CD14-positive monocyte (primary cell): ENCODE data around the gene PHLDB2. TPM values are rescaled to one million over a fixed set of nuclear protein-coding genes. Genes with fewer than 3 reads are reported as not detected.

ENCODE experiments used
- DNase-seq, 3 donors: peaks; one replicate each; pipeline ENCODE4 v3.0.0-alpha.2; 2011 to 2022
- H2AFZ ChIP-seq: 2 replicates; pipeline ENCODE4 v1.6.0; 2012; ENCODE audit warnings: mild to moderate bottlenecking, low read depth, low read length, inconsistent platforms; ENCODE audit not compliant: insufficient read depth, poor library complexity, severe bottlenecking
- H3K27ac ChIP-seq, 2 donors: 1 replicate in 1 of 2; 2 replicates in 1 of 2; pipeline ENCODE4 v1.5.1; 2012 to 2013; ENCODE audit warnings: low read length in 2 of 2, control low read depth in 1 of 2, inconsistent platforms in 1 of 2, low read depth in 1 of 2, mild to moderate bottlenecking in 1 of 2
- H3K27me3 ChIP-seq, 2 donors: one replicate each; pipeline versions ENCODE4 v1.6.0 to v1.6.1; 2011 to 2013; ENCODE audit warnings: low read length in 2 of 2; ENCODE audit not compliant: control insufficient read depth in 2 of 2, insufficient read depth in 2 of 2
- H3K36me3 ChIP-seq, 2 donors: replicated peaks in 1 of 2; 1 replicate in 1 of 2; 2 replicates in 1 of 2; pipeline versions ENCODE4 v1.5.1 to v1.6.1; 2012 to 2013; ENCODE audit warnings: low read length in 2 of 2, control low read depth in 1 of 2, inconsistent platforms in 1 of 2, mild to moderate bottlenecking in 1 of 2; ENCODE audit not compliant: insufficient read depth in 2 of 2, control insufficient read depth in 1 of 2
- H3K4me1 ChIP-seq, 2 donors: 1 replicate in 1 of 2; 2 replicates in 1 of 2; pipeline versions ENCODE4 v1.5.1 to v1.6.1; 2012 to 2013; ENCODE audit warnings: low read length in 2 of 2, control low read depth in 1 of 2, inconsistent platforms in 1 of 2, mild to moderate bottlenecking in 1 of 2, moderate library complexity in 1 of 2; ENCODE audit not compliant: insufficient read depth in 2 of 2, control insufficient read depth in 1 of 2
- H3K4me2 ChIP-seq: replicated peaks from 2 replicates; pipeline ENCODE3; 2012; ENCODE audit warnings: low read length, moderate library complexity, mild to moderate bottlenecking; ENCODE audit not compliant: poor library complexity, severe bottlenecking; ENCODE audit errors: extremely low read depth
- H3K4me3 ChIP-seq, 3 experiments: fragments of 200-600 bp in 1 of 3; sonication (generic) in 1 of 3; replicated peaks in 1 of 3; 1 replicate in 2 of 3; 2 replicates in 1 of 3; pipeline ENCODE4 v1.5.1; 2011 to 2013; ENCODE audit warnings: low read length in 3 of 3, mild to moderate bottlenecking in 3 of 3, control low read depth in 2 of 3, low read depth in 2 of 3, inconsistent platforms in 1 of 3, moderate library complexity in 1 of 3
- H3K79me2 ChIP-seq: 2 replicates; pipeline ENCODE4 v1.6.0; 2012; ENCODE audit warnings: mild to moderate bottlenecking, control low read depth, inconsistent platforms, low read length, moderate library complexity; ENCODE audit not compliant: insufficient read depth
- H3K9ac ChIP-seq: 2 replicates; pipeline ENCODE4 v1.6.0; 2017; ENCODE audit warnings: low read length, mild to moderate bottlenecking; ENCODE audit not compliant: insufficient read depth, poor library complexity, severe bottlenecking
- H3K9me3 ChIP-seq, 2 donors: replicated peaks in 1 of 2; 1 replicate in 1 of 2; 2 replicates in 1 of 2; pipeline versions ENCODE4 v1.5.1 to v1.6.1; 2012 to 2013; ENCODE audit warnings: low read length in 2 of 2, control low read depth in 1 of 2; ENCODE audit not compliant: control insufficient read depth in 1 of 2, insufficient read depth in 1 of 2
- H4K20me1 ChIP-seq: 2 replicates; pipeline ENCODE4 v1.6.0; 2012; ENCODE audit warnings: mild to moderate bottlenecking, low read length, control low read depth, moderate library complexity; ENCODE audit not compliant: insufficient read depth
- H3K27ac Mint-ChIP-seq, 7 donors: one replicate each; pipeline ENCODE4 v1.8.0; 2020; ENCODE audit warnings: mild to moderate bottlenecking in 7 of 7, mixed read lengths in 7 of 7, moderate library complexity in 6 of 7, inconsistent platforms in 2 of 7
- H3K27me3 Mint-ChIP-seq, 3 donors: one replicate each; pipeline ENCODE4 v1.8.0; 2021 to 2022; ENCODE audit warnings: low read depth in 3 of 3, mild to moderate bottlenecking in 3 of 3, mixed read lengths in 3 of 3, moderate library complexity in 3 of 3, inconsistent platforms in 1 of 3
- H3K36me3 Mint-ChIP-seq, 2 donors: one replicate each; pipeline ENCODE4 v1.8.0; 2020; ENCODE audit warnings: mixed read lengths in 2 of 2, inconsistent platforms in 1 of 2, mild to moderate bottlenecking in 1 of 2
- H3K4me1 Mint-ChIP-seq: one replicate; pipeline ENCODE4 v1.8.0; 2020; ENCODE audit warnings: mild to moderate bottlenecking, mixed read lengths
- H3K4me3 Mint-ChIP-seq, 2 donors: one replicate each; pipeline ENCODE4 v1.8.0; 2020; ENCODE audit warnings: mild to moderate bottlenecking in 2 of 2, mixed read lengths in 2 of 2, moderate library complexity in 1 of 2
- H3K9me3 Mint-ChIP-seq, 7 donors: one replicate each; pipeline ENCODE4 v1.8.0; 2020 to 2022; ENCODE audit warnings: mixed read lengths in 7 of 7, mild to moderate bottlenecking in 6 of 7, moderate library complexity in 6 of 7, inconsistent platforms in 2 of 7
- WGBS: methylation state at CpG from one replicate; pipeline ENCODE4 v1.1.5; 2013; ENCODE audit warnings: missing lambda C conversion rate; ENCODE audit not compliant: insufficient coverage; 5-methylcytosine and 5-hydroxymethylcytosine counted together
- intact Hi-C, 2 donors: fragments of 100-400 bp; cut with micrococcal nuclease; formaldehyde crosslinking; loops; one replicate each; pipeline versions ENCODE4 v1.15.0 to v1.15.1; 2023
- polyA plus RNA-seq, 3 donors: library from polyadenylated mRNA; depleted of rRNA in 1 of 3; unstranded in 2 of 3; stranded (reverse) in 1 of 3; fragments of 300-500 nt in 2 of 3; fragments of >200 nt in 1 of 3; fragmentation: Illumina TruSeq in 2 of 3; gene quantifications; 1 replicate in 2 of 3; 2 replicates in 1 of 3; pipeline ENCODE4 v1.2.3, GENCODE V29; 2012 to 2021
- TF ChIP-seq, protein P1 (sequence below): fragments of 200-600 bp; IDR thresholded peaks from one replicate; pipeline ENCODE4 v1.8.0; 2022; ENCODE audit warnings: antibody characterized with exemption, mild to moderate bottlenecking

The PHLDB2 gene
- polyA plus RNA-seq, 3 donors, result 0.08 TPM; not detected in 2

DNA sequence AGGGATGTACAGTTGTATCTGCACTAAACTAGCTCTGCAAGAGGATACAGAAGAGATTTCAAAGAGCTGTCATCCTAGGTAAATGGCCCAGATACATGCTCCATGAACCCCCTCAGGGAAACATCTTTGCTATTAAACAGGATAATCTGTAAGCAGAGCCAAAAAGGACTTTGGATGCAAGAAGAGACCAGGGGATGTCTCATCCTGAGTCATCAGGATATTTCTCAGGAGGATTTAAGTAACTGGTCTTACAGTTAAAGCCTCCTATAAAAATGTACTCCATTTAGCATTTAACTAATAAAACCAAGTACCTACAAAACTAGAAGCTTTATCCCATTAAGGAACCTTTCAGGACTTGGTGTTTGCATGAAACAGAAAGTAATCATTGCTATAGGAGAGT is 48.2 kb upstream of the PHLDB2 start:
- H3K27me3 ChIP-seq, result no peaks in the 10 kb centered on the region
- H3K4me1 ChIP-seq, result no peaks in the 10 kb centered on the region
- H3K4me1 Mint-ChIP-seq, result no peaks in the 10 kb centered on the region
- H3K9me3 Mint-ChIP-seq, result peaks cover 0 to 13% (median 6%) of the 10 kb centered on the region in 7 donors
- TF ChIP-seq, protein P1, sequence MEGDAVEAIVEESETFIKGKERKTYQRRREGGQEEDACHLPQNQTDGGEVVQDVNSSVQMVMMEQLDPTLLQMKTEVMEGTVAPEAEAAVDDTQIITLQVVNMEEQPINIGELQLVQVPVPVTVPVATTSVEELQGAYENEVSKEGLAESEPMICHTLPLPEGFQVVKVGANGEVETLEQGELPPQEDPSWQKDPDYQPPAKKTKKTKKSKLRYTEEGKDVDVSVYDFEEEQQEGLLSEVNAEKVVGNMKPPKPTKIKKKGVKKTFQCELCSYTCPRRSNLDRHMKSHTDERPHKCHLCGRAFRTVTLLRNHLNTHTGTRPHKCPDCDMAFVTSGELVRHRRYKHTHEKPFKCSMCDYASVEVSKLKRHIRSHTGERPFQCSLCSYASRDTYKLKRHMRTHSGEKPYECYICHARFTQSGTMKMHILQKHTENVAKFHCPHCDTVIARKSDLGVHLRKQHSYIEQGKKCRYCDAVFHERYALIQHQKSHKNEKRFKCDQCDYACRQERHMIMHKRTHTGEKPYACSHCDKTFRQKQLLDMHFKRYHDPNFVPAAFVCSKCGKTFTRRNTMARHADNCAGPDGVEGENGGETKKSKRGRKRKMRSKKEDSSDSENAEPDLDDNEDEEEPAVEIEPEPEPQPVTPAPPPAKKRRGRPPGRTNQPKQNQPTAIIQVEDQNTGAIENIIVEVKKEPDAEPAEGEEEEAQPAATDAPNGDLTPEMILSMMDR, result no peak
- H3K4me2 ChIP-seq, result no peak overlapping the region
- intact Hi-C loops, result no loop called here
- H3K9me3 ChIP-seq, result peaks cover 0 to 4% of the 10 kb centered on the region in 2 donors
- no peak for DNase-seq
- H3K36me3 ChIP-seq, result no peaks in the 10 kb centered on the region
- H3K36me3 Mint-ChIP-seq, result no peaks in the 10 kb centered on the region
- no peak overlapping the region for H3K27ac Mint-ChIP-seq
- no peaks in the 10 kb centered on the region for H3K27me3 Mint-ChIP-seq
- no peaks in the 10 kb centered on the region for H3K79me2 ChIP-seq
- H3K4me3 Mint-ChIP-seq, result no peak overlapping the region
- H3K9ac ChIP-seq, result no peak overlapping the region
- no peak overlapping the region for H2AFZ ChIP-seq
- no peak overlapping the region for H3K4me3 ChIP-seq
- H4K20me1 ChIP-seq, result no peaks in the 10 kb centered on the region
- no peak overlapping the region for H3K27ac ChIP-seq

DNA sequence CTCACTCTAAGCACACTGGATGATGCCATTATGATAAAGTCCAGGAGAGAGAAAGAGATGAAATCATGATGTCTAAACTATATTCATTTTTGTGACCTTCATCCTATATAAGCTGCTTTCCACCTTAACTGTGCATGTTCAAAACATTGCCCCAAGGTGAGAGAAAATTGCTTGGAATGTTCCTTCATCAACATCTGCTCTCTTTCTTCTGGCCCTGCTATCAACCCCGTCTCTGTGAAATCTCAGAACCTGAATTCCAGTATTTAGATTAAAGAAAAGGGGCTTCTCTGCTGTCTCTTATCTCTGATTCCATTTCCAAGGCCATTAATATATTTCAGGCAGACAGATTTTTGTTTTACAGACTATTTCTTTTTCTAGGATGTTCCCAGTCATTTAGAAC is 47.3 kb upstream of the PHLDB2 start:
- H3K4me1 Mint-ChIP-seq, result no peaks in the 10 kb centered on the region
- no peak for DNase-seq
- TF ChIP-seq, protein P1, result no peak
- Histone ChIP-seq H3K36me3 (no peaks in the 10 kb centered on the region), H3K9me3 (peaks cover 0 to 9% of the 10 kb centered on the region in 2 donors), H3K4me1 (no peaks in the 10 kb centered on the region), H4K20me1 (no peaks in the 10 kb centered on the region), H3K9ac (no peak overlapping the region), H3K4me2 (no peak overlapping the region), H3K27ac (no peak overlapping the region), H3K79me2 (no peaks in the 10 kb centered on the region), H3K4me3 (no peak overlapping the region), H3K27me3 (no peaks in the 10 kb centered on the region), H2AFZ (no peak overlapping the region)
- H3K27ac Mint-ChIP-seq, result no peak overlapping the region
- no peak overlapping the region for H3K4me3 Mint-ChIP-seq
- WGBS, result no CpG with 5 or more reads among the region's 1 CpG
- no peaks in the 10 kb centered on the region for H3K27me3 Mint-ChIP-seq
- intact Hi-C loops, result no loop called here
- no peaks in the 10 kb centered on the region for H3K36me3 Mint-ChIP-seq
- H3K9me3 Mint-ChIP-seq, result peaks cover 4 to 15% (median 9%) of the 10 kb centered on the region in 7 donors
